Measurements from ENCODE around the gene AGAP2.

AGAP2 gene

DNA sequence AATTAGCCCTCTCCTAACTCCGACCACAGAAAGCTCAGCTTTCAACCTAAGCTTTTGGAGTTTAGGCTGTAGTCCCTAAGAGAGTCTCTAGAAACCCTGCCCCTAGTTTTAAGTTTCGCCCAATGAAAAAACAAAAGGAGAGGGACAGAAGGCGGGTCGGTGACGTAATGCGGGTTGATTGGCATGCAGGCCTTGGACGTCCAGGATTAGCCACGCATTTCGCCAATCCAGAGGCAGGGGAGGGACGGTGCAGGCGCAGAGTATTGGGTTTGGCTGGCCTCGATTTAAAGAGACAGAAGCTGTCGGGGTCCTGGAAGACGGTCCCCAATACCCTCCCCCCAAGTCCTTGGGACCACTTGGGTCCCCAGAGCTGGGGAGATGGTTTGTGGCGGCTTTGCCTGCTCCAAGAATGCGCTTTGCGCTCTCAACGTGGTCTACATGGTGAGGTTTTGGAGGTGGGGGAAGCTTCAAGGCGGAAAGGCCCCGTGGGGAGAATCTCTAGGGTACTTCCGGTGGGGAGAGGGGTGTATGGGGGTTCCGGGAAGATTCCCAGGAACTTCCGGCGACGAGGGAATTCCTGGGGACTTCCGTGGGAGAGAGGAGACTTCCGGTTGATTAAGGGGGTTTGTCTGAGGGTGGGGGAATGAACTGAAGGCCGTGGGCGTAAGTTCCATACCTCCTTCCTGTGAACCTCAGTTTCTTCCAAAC is 6.4 kb upstream of the AGAP2 start, which contains the start of gene TSPAN31:
Gene TSPAN31 (plus strand): TSS at position 263 of the 708 bp plus-strand sequence. CDS start 116 bp downstream, at position 379.
- Histone ChIP-seq H3K27ac (peak within 1 kb of the TSS; percentile 98 to 99), H3K4me3 (peak within 1 kb of the TSS; percentile 98)
- peak; percentile 98 for DNase-seq (ENCODE audit: low spot score)
- TF ChIP-seq, protein P1, sequence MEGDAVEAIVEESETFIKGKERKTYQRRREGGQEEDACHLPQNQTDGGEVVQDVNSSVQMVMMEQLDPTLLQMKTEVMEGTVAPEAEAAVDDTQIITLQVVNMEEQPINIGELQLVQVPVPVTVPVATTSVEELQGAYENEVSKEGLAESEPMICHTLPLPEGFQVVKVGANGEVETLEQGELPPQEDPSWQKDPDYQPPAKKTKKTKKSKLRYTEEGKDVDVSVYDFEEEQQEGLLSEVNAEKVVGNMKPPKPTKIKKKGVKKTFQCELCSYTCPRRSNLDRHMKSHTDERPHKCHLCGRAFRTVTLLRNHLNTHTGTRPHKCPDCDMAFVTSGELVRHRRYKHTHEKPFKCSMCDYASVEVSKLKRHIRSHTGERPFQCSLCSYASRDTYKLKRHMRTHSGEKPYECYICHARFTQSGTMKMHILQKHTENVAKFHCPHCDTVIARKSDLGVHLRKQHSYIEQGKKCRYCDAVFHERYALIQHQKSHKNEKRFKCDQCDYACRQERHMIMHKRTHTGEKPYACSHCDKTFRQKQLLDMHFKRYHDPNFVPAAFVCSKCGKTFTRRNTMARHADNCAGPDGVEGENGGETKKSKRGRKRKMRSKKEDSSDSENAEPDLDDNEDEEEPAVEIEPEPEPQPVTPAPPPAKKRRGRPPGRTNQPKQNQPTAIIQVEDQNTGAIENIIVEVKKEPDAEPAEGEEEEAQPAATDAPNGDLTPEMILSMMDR (IDR thresholded peaks at IDR 0.05), result no peak

DNA sequence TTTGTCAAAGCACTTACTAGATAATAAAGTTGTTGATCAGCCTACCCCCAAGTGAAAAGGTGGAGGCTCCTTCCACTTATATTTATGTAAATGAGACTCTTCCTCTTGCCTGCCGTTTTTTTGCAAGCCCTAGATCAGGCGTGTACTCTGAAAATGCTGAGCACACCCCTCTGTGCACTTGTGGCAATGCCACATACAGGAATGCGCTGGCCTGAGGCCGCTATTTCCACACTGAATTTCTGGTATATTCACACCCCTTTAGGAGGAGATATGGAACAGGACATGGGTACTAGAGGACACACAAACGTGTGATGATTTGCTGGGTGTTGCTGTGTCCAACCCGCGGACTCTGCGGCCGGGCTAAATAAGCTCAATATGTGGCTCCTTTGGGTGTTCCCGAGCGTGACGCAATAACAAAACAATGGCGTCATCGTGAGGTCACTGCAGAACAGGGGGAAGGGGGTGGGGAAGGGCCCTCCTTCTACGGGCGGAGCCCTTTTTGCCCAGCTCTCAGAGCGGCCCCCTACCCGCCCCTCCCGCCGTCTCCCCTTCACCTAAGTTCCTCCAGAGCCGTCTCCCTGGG is 5.7 kb upstream of the AGAP2 start:
- H3K4me3 ChIP-seq, result peak overlapping the region; percentile 98
- peak overlapping the region; percentile 98 to 99 for H3K27ac ChIP-seq
- TF ChIP-seq, protein P1 (IDR thresholded peaks at IDR 0.05), result no peak
- DNase-seq (ENCODE audit: low spot score), result peak; percentile 93

DNA sequence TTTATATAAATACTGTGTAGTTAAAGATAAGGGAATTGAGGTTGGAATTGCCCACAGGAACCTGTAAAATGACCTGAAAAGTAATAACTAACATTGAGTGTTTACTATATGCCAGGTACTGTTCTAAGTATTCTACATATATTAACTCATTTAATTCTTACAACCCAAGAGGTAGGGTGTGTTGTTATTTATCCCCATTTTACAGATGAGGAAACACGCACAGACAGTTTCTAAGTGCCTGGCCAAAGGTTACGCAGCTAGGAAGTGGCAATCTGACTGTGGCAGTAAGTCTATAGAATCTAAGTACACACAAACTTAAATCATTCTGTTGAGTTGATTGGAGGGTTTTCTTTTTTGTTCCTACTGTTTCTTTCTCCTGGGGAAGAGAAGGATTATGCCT is 5.2 kb upstream of the AGAP2 start:
- TF ChIP-seq, protein P1 (IDR thresholded peaks at IDR 0.05), result no peak
- peak overlapping the region; percentile 98 for H3K4me3 ChIP-seq
- H3K27ac ChIP-seq, result no peak overlapping the region
- no peak for DNase-seq (ENCODE audit: low spot score)

DNA sequence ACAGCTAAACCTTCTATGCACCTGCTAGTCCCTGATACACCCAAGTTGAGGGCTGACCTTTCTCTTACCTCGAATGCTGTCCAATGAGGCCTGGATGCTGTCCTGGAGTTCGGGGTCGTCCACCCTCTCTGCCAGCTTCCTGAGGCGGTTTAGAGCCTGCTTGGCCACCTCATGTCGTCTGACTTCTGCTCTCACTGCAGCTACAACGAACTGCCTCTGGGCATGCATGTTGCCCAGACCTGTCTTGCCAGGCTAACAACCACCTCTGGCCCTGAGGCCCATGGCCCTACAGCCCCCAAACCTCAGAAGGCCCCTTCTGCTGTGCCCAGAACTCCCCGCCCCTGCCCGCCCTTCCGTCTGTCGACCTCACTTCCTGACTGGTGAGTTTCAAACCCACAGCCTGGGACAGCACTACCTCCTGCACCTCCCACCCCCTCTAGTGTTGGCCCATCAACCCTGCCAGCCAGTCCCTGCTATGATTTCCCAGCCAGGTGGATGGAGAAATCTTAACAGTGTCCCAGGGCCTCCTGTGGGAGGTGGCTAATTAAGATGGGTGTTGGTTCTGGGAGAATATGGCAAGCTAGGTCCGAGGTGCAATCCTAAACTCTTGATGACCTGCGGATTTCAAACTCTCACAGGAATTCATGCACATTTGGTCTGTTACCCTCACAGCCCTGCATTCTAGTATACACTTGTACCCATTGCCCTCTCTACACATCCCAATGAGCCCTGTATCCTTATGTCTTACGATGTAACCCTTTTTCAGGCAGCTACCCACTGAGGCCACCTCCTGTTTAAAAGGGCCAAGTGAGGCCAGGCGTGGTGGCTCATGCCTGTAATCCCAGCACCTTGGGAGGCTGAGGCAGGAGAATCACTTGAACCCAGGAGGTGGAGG is 3.5 kb upstream of the AGAP2 start:
- TF ChIP-seq, protein P1 (IDR thresholded peaks at IDR 0.05), result no peak
- Histone ChIP-seq H3K27ac (no peak overlapping the region), H3K4me3 (peak overlapping the region; percentile 55)
- no peak for DNase-seq (ENCODE audit: low spot score)

DNA sequence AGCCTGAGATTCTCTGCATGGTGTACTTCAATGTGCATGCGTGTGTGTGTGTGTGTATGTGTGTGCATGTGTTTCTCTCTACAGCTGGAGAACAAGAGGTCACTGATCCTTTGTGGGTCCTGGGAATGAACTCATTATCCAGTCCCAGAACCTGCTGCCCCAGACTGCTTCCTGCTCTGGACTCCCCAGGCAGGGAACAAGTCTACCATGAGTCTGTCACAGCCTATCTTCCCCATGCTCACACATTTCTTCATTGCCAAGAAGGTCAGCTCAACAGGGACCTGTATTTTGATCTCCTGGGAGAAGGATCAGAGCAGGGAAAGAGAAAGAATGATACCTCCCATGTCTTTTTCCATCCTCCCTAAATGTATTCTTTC is 2.9 kb upstream of the AGAP2 start:
- no peak for DNase-seq (ENCODE audit: low spot score)
- H3K4me3 ChIP-seq, result peak overlapping the region; percentile 55

DNA sequence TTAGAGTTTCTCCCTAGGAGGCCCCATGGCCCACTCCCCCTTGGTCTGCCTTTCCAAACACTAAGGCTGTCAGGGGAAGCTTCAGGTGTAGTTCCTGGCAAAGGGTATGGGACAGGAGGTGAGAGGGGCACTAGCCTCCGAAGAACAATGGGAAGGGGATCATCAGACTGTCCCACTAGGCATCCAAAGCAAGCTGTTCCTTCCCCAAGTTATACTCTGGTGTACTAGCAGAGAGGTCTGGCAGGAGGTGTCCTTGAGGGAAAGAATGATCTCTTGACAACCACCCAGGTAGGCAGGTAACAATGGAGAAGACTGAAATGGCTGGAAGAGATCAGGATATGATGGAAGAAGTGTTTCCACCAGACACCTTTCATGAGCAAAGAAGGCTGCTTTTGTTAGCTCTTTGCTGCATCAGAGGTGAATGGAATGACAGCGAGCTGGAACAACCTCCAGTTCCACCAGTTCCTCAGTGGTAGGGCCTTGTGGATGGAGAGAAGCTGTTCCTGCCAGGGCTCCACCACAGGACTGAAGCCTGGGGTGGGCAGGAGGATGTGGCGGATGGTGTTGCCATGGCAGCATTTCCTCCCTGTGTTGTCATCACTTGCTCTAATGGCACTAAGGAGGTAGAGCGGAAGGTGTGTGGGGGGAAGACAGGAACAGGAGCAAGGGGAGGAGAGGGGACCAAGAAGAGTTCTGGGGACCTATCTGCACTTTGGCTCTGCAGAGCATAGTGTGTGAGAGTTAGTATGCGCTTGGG is 2.3 kb upstream of the AGAP2 start:
- H3K4me3 ChIP-seq, result peak overlapping the region; percentile 55
- no peak for DNase-seq (ENCODE audit: low spot score)
- H3K27ac ChIP-seq, result no peak overlapping the region
- TF ChIP-seq, protein P1 (IDR thresholded peaks at IDR 0.05), result no peak

More for the DNA sequence above, 2.9 kb upstream of the AGAP2 start:
- no peak overlapping the region for H3K27ac ChIP-seq
- TF ChIP-seq, protein P1 (IDR thresholded peaks at IDR 0.05), result no peak
